H4 (cell line): ENCODE measurements around the gene XPNPEP2. TPM values are rescaled to one million over a fixed set of nuclear protein-coding genes. Genes with fewer than 3 reads are reported as not detected.

Experiments used
- DNase-seq: peaks from one replicate; pipeline ENCODE4 v3.0.0-alpha.2; 2015; ENCODE audit warnings: low spot score
- total RNA-seq: library from RNA; depleted of rRNA; stranded (reverse); fragments of >200 nt; shearing (Covaris generic); gene quantifications from 2 replicates; pipeline ENCODE4 v1.2.3, GENCODE V29; 2014; rRNA removed

Gene XPNPEP2
- total RNA-seq, 1 experiment from 2014 or later = 0.12 TPM

DNA sequence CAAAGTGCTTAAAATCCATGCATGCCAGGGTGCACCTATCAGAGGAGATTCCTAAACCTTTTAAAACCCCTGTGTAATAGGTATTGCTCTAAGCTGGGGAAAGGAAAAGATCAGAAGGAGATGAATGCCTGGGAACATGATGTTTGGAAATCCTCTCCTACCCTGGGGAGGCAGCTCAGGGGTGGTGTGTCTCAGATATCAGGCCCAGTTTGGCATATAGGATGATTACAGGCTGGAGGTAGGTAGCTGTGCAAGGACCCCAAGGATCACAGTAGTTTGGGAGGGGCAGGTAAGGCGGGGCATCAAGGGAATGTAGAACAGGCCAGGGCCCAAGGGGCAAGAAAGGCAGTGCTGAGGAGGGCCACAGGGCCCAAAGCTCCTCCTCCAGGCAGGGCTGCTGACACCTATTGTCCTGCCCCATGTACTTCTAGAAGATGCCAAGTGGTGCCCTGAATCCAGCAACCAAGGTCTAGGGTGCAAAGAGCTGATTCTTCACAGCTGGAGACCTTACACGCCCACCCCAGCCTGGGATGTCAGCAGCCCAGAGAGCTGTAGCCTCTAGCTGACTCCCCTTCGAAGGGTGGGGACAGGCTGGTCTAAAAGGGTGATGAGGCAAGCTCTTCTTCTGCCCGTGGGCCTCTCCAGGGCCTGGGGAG is 58.6 kb downstream of the XPNPEP2 start:
- DNase-seq = no peak

DNA sequence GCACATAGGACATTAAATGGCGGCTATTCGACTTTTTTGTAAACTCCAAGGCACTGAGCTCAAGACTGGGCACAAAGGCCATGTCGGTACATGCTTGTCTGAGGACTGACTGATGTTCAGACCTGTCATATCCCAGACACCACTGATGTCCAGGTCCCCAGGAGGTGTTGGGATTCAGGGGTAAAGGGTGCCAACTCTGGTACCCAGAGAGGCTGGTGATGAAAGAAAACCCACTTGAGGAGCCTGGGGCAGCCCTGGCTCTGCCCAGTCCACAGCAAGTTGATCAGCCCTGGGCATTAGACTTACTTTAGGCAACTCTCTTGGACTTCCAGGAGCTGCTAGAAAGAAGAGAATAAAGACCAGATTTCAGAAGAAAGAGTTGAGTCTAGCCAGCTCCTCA is 59.7 kb downstream of the XPNPEP2 start:
- DNase-seq = no peak

DNA sequence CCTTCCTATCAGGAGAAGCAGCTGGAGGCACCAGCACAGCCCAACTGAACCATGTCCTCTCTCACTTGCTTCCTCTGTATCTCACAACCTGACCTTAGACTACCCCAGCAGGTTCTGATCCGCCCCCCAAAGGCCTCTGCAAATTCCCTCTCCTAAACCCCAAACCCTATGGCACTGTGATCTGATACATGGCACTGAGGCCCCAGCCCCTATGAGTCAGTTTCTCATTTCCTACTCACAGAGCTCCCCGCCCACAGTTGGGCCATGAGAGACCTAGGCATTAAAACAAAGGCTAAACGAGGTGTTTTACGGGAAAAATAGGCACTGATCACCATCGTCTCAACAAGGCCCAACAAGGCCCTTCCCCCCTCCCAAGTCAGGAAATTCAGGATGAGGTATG is 60.1 kb downstream of the XPNPEP2 start:
- DNase-seq = no peak

DNA sequence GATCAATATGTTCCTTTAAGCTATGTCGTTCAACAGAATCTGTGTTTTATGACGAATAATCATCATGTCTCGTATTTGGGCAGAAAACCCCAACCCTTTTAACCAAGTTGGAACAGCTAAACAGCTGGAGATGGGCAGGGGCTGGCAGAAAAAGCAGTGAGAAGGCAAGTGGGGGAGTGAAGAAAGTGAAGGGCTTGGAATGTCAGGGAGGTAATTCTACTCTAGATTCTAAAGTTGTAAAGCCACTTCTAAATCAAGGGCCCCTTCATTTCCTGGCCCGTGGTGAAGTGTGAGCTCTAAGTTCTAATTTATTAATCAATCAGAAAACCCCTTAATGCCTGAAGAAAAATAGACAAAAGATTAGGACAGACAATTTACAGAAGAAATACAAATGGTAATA is 61.4 kb downstream of the XPNPEP2 start:
- DNase-seq = no peak

DNA sequence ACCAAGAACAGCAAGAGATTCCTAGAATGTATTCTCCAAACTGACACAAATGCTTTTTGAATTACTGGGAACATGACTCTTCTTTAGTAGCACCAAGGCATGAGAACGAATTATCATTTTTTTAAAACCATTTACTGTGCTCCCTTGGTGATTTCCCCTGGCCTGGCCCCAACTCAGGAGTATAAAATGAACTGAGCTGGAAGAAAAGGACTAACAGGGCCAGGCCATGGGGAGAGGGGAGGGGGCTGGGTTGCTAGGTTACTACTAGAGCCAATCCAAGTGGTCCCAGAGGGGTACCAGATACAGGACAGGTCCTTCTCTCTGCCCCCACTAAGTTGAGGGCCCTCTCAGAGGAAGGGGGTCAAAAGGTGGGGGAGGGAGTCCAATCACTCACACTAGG is 64.1 kb downstream of the XPNPEP2 start:
- no peak for DNase-seq

DNA sequence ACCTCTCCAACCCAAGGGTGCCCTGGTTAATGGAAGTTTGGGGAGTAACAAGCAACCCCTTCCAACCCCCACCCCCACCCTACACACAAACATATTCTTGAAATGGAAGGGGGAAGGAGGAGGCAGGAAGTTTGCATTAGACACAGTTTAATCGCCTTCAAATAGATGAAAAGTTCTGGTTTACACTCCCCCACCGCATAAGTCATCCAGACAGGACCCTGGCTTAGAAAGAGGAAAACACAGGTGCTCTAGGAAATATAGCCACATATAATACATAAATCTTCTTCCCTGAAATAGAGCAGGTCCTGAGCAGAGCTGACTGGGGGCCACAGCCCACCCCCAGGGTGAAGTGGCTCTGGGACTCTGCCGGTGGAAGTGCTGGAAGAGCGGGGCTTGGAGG is 66.0 kb downstream of the XPNPEP2 start:
- no peak for DNase-seq

DNA sequence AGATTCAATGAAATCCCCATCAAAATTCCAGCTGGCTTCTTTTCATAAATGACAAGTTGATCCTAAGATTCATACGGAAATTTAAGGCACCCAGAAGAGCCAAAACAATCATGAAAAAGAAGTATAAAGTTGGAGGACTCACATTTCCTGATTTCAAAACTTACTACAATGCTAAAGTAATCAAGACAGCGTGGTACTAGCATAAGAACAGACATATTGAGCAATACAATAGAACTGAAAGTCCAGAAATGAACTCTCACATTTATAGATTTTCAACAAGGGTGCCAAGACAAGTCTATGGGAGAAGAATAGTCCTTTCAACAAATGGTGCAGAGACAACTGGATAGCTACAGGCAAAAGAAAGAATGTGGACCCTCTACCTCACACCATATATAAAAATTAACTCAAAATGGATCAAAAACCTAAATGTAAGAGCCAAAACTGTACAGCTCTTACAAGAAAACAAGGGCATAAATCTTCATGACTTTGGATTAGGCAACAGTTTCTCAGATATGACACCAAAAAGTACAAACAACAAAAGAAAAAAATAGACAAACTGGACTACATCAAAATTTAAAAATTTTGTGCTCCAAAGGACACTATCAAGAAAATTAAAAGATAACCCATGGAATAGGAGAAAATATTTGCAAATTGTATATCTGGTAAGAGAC is 69.5 kb downstream of the XPNPEP2 start:
- DNase-seq = no peak

DNA sequence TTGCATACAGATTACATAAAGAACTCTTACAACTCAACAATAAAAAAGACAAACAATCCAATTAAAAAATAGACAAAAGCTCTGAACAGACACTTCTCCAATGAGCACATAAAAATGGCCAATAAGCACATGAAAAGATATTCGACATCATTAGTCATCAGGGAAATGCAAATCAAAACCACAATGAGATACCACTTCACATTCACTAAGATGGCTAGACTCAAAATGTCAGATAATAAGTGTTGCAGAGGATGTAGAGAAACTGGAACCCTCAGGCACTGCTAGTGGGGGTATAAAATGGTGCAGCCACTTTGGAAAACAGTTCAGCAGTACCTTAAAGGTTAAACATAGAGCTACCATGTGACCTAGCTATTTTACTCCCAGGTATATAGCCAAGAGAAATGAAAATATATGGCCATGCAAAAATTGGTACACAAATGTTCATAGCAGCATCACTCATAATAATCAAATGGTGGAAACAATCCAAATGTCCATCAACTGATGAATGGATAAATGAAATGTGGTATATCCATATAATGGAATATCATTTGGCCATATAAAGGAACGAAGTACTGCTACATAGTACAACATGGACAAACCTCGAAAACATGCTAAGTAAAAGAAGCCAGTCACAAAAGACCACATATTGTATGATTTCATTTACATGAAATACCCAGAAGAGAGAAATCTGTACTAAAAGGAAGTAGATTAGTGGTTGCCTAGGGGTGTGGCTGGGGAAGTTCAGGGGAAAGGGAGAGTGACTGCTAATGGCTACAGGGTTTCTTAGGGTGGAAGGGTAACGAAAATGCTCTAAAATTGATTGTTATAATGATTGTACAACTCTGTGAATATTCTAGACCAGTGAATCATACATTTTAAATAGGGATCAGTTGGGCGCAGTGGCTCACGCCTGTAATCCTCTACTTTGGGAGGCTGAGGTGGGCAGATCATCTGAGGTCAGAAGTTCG is 70.3 kb downstream of the XPNPEP2 start:
- DNase-seq = no peak

DNA sequence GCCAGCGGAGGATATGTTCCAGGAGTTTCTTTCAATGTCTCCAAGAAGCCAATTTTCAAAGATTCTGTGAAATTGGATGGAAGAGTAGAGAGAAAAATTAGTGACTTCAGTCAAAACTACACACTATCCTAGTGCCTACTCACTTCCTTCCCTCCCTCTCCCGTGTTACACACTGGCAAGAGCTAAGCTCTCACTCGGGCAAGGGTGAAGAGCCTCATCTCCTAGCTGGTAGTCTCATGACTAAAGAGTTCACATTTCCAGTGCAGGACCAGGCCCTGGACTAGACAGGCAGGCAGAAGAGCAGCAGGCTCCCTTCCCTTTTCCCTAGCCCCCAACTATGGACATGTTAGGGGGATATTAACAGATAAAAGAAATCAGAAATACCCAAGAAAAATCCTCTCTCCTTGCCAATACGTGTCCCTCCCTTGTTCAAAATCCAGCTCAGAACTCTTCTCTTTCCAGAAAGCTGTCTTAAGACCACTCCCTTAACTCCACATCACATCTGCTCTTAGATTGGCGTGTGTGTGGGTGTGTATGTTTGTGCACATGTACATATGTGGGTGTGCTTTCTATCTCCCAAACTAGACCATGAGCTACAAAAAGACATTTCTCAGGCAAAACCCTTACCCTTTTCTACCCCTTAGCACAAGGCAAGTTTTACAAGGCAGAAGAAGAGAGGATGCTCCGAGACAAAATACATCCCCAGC is 75.0 kb downstream of the XPNPEP2 start:
- no peak for DNase-seq

DNA sequence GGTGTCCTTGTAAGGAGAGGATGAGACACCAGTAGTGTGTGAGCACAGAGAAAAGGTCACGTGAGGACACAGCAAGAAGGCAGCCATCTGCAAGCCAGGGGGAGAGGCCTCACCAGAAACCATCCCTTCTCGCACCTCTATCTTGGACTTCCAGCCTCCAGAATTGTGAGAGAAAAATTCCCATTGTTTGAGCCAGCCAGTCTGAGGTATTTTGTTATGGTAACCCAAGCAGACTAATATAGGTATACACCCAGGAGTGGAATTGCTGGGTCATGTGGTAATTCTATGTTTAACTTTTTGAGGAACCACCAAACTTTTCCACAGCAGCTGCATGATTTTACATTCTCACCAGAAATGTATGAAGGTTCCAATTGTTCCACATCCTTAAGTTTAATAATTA is 79.3 kb downstream of the XPNPEP2 start:
- no peak for DNase-seq

Other genes with a start within 250 kb of the XPNPEP2 start
- 40.3 and 48.5 TPM in 2 replicates for gene SMARCA1, start 215.5 kb upstream of the XPNPEP2 start, total RNA-seq
- gene OCRL, start 198.7 kb upstream of the XPNPEP2 start, total RNA-seq = 17.7 and 18.5 TPM in 2 replicates
- 0.19 and 0.74 TPM in 2 replicates for gene APLN, start 84.0 kb upstream of the XPNPEP2 start, total RNA-seq
- gene SASH3, start 41.0 kb downstream of the XPNPEP2 start, total RNA-seq = not detected in 2 replicates
- 16.0 and 24.5 TPM in 2 replicates for gene ZDHHC9, start 104.9 kb downstream of the XPNPEP2 start, total RNA-seq
- 27.1 and 37.9 TPM in 2 replicates for gene UTP14A, start 167.2 kb downstream of the XPNPEP2 start, total RNA-seq
- 0.46 and 1.3 TPM in 2 replicates for gene BCORL1, start 243.7 kb downstream of the XPNPEP2 start, total RNA-seq